Hepatocyte (in vitro differentiated cells): ENCODE measurements around the gene KCNQ1. TPM values are rescaled to one million over a fixed set of nuclear protein-coding genes. Genes with fewer than 3 reads are reported as not detected.

Experiments
- DNase-seq: peaks from one replicate; pipeline ENCODE4 v3.0.0-alpha.2; 2016; ENCODE audit warnings: low spot score
- H2AFZ ChIP-seq: fragments of 200-600 bp; sonication (generic); 2 replicates; pipeline ENCODE4 v1.6.0; 2016; ENCODE audit warnings: antibody characterized with exemption, mild to moderate bottlenecking
- H3K27ac ChIP-seq: fragments of 200-600 bp; sonication (generic); 2 replicates; pipeline ENCODE4 v1.5.1; 2016; ENCODE audit warnings: mild to moderate bottlenecking
- H3K27me3 ChIP-seq: fragments of 200-600 bp; sonication (generic); 2 replicates; pipeline ENCODE4 v1.6.1; 2016
- H3K36me3 ChIP-seq: fragments of 200-600 bp; sonication (generic); replicated peaks from 2 replicates; pipeline ENCODE4 v1.5.1; 2016; ENCODE audit warnings: low read depth; ENCODE audit not compliant: insufficient read depth
- H3K4me1 ChIP-seq: fragments of 200-600 bp; sonication (generic); 2 replicates; pipeline ENCODE4 v1.5.1; 2016; ENCODE audit warnings: mild to moderate bottlenecking, moderate library complexity; ENCODE audit not compliant: insufficient read depth
- H3K4me2 ChIP-seq: fragments of 200-600 bp; sonication (generic); 2 replicates; pipeline ENCODE4 v1.6.0; 2016
- H3K4me3 ChIP-seq: fragments of 200-600 bp; sonication (generic); 2 replicates; pipeline ENCODE4 v1.5.1; 2016; ENCODE audit warnings: mild to moderate bottlenecking
- H3K79me2 ChIP-seq: fragments of 200-600 bp; sonication (generic); 2 replicates; pipeline ENCODE4 v1.6.0; 2017; ENCODE audit warnings: mild to moderate bottlenecking
- H3K9me2 ChIP-seq: fragments of 200-600 bp; sonication (generic); replicated peaks from 2 replicates; pipeline ENCODE4 v1.6.0; 2017; ENCODE audit warnings: mild to moderate bottlenecking; ENCODE audit not compliant: insufficient read depth
- H3K9me3 ChIP-seq: fragments of 200-600 bp; sonication (generic); 2 replicates; pipeline ENCODE4 v1.5.1; 2016; ENCODE audit warnings: low read depth, mild to moderate bottlenecking
- H4K20me1 ChIP-seq: fragments of 200-600 bp; sonication (generic); 2 replicates; pipeline ENCODE4 v1.6.0; 2016; ENCODE audit warnings: mild to moderate bottlenecking; ENCODE audit not compliant: insufficient read depth, poor library complexity, severe bottlenecking
- CTCF ChIP-seq: fragments of 200-600 bp; sonication (generic); IDR thresholded peaks from 2 replicates; pipeline ENCODE4 v1.5.1; 2016; ENCODE audit warnings: antibody characterized with exemption, mild to moderate bottlenecking; ENCODE audit not compliant: poor library complexity
- EZH2 ChIP-seq: fragments of 200-600 bp; sonication (generic); IDR thresholded peaks from 2 replicates; pipeline ENCODE4 v1.6.1; 2016; ENCODE audit warnings: antibody characterized with exemption, mild to moderate bottlenecking, borderline replicate concordance
- EZH2phosphoT487 ChIP-seq: fragments of 200-600 bp; sonication (generic); IDR thresholded peaks from one replicate; pipeline ENCODE4 v1.6.1; 2018; ENCODE audit warnings: antibody characterized with exemption, mild to moderate bottlenecking, low read depth, moderate library complexity; ENCODE audit not compliant: unreplicated experiment, severe bottlenecking
- WGBS: methylation state at CpG from one replicate; pipeline ENCODE4 v1.1.6; 2016; ENCODE audit warnings: low lambda C conversion rate; ENCODE audit errors: missing lambda C conversion rate; 5-methylcytosine and 5-hydroxymethylcytosine counted together
- polyA plus RNA-seq: library from polyadenylated mRNA; unstranded; fragments of >200 nt; fragmentation: Nextera tagmentation; extraction: Ambion mirVana; gene quantifications from 2 replicates; pipeline ENCODE4 v1.2.1, GENCODE V29; 2016
- total RNA-seq: library from RNA; depleted of rRNA; stranded (reverse); fragments of >200 nt; gene quantifications from 2 replicates; pipeline ENCODE4 v1.2.3, GENCODE V29; 2014

The KCNQ1 gene
- total and polyA plus RNA-seq, 2 experiments from 2014 or later: 1.8 to 6.4 TPM

- H3K79me2 ChIP-seq: no peaks in the 10 kb centered on the region
- H2AFZ ChIP-seq: no peak overlapping the region
- H3K27me3 ChIP-seq: peaks cover 38% of the 10 kb centered on the region
- no peaks in the 10 kb centered on the region for H4K20me1 ChIP-seq
- H3K4me3 ChIP-seq: no peak overlapping the region
- H3K4me1 ChIP-seq: peaks cover 15% of the 10 kb centered on the region
- no peak overlapping the region for H3K27ac ChIP-seq
- DNase-seq: no peak
- no peaks in the 10 kb centered on the region for H3K9me3 ChIP-seq
- no peaks in the 10 kb centered on the region for H3K9me2 ChIP-seq
- 60% methylated on average over 25 of the region's 25 CpGs for WGBS
- H3K36me3 ChIP-seq: no peaks in the 10 kb centered on the region
- peak overlapping the region; percentile 61 for H3K4me2 ChIP-seq
- TF ChIP-seq EZH2 (no peak), CTCF (no peak), EZH2phosphoT487 (peak; percentile 4)
These were observed 423.1 kb downstream of the KCNQ1 start for GRCh38 chr11:2867722-2868505.

GRCh38 chr11:2868506-2869133 is 423.8 kb downstream of the KCNQ1 start:
- H3K4me2 ChIP-seq: peak overlapping the region; percentile 61
- TF ChIP-seq EZH2phosphoT487 (no peak), CTCF (no peak), EZH2 (no peak)
- no peaks in the 10 kb centered on the region for H4K20me1 ChIP-seq
- peaks cover 12% of the 10 kb centered on the region for H3K4me1 ChIP-seq
- H2AFZ ChIP-seq: no peak overlapping the region
- no peak overlapping the region for H3K4me3 ChIP-seq
- no peaks in the 10 kb centered on the region for H3K36me3 ChIP-seq
- H3K9me3 ChIP-seq: no peaks in the 10 kb centered on the region
- H3K9me2 ChIP-seq: no peaks in the 10 kb centered on the region
- H3K79me2 ChIP-seq: no peaks in the 10 kb centered on the region
- peaks cover 38% of the 10 kb centered on the region for H3K27me3 ChIP-seq
- DNase-seq: no peak
- 26% methylated on average over 15 of the region's 16 CpGs for WGBS
- H3K27ac ChIP-seq: no peak overlapping the region

GRCh38 chr11:2869134-2869526 is 424.3 kb downstream of the KCNQ1 start:
- no peak overlapping the region for H3K4me3 ChIP-seq
- TF ChIP-seq EZH2 (peak; percentile 86), EZH2phosphoT487 (no peak)
- no peak overlapping the region for H3K27ac ChIP-seq
- H2AFZ ChIP-seq: no peak overlapping the region
- H3K9me3 ChIP-seq: no peaks in the 10 kb centered on the region
- 27% methylated on average over 31 of the region's 37 CpGs for WGBS
- H3K4me1 ChIP-seq: peaks cover 12% of the 10 kb centered on the region
- H3K27me3 ChIP-seq: peaks cover 38% of the 10 kb centered on the region
- peak overlapping the region; percentile 61 for H3K4me2 ChIP-seq
- H3K9me2 ChIP-seq: no peaks in the 10 kb centered on the region
- no peaks in the 10 kb centered on the region for H4K20me1 ChIP-seq
- no peaks in the 10 kb centered on the region for H3K79me2 ChIP-seq
- DNase-seq: no peak
- no peaks in the 10 kb centered on the region for H3K36me3 ChIP-seq
